SK-MEL-5 (cell line): Measurements from ENCODE around the gene GABBR2. TPM values are rescaled to one million over a fixed set of nuclear protein-coding genes. Genes with fewer than 3 reads are reported as not detected.

ENCODE experiments used
- DNase-seq: peaks from one replicate; pipeline ENCODE4 v3.0.0-alpha.2; 2016; ENCODE audit warnings: low read depth, low spot score
- in situ Hi-C: cut with HindIII; loops from 2 replicates; pipeline ENCODE4 v1.10.0; 2016; ENCODE audit warnings: low sequenced_read_pairs, high pct_unique_total_duplicates, low pct_unique_long_range_greater_than_20kb
- total RNA-seq: library from RNA; depleted of rRNA; stranded (reverse); fragments of >200 nt; shearing (Covaris generic); gene quantifications from 2 replicates; pipeline ENCODE4 v1.2.3, GENCODE V29; 2014

GABBR2 gene
- total RNA-seq, 1 experiment from 2014 or later: 0.50 TPM

GRCh38 chr9:98401140-98402018, 307.4 kb downstream of the GABBR2 start:
- DNase-seq: peak; percentile 20
- in situ Hi-C loops: no loop called here

GRCh38 chr9:98399950-98400683, 308.6 kb downstream of the GABBR2 start:
- in situ Hi-C loops: no loop called here
- no peak for DNase-seq

GRCh38 chr9:98396656-98397055, 312.1 kb downstream of the GABBR2 start:
- no peak for DNase-seq
- in situ Hi-C loops: no loop called here

GRCh38 chr9:98396236-98396635, 312.5 kb downstream of the GABBR2 start:
- in situ Hi-C loops: no loop called here
- DNase-seq: no peak

- in situ Hi-C loops: no loop called here
- DNase-seq: no peak
These were observed 316.9 kb downstream of the GABBR2 start for GRCh38 chr9:98391867-98392266.

- in situ Hi-C loops: no loop called here
- no peak for DNase-seq
These were observed 317.3 kb downstream of the GABBR2 start for GRCh38 chr9:98391406-98391805.

GRCh38 chr9:98385751-98386150, 323.0 kb downstream of the GABBR2 start:
- in situ Hi-C loops: no loop called here
- no peak for DNase-seq

GRCh38 chr9:98383758-98384157, 325.0 kb downstream of the GABBR2 start:
- DNase-seq: peak; percentile 38

GRCh38 chr9:98381311-98382103, 327.2 kb downstream of the GABBR2 start:
- no peak for DNase-seq
- in situ Hi-C loops: no loop called here

More at GRCh38 chr9:98383758-98384157, 325.0 kb downstream of the GABBR2 start:
- in situ Hi-C loops: no loop called here

- in situ Hi-C loops: no loop called here
- no peak for DNase-seq
These were observed 328.6 kb downstream of the GABBR2 start for GRCh38 chr9:98380065-98380681.

- in situ Hi-C loops: no loop called here
These were observed 329.2 kb downstream of the GABBR2 start for GRCh38 chr9:98379572-98379971.

GRCh38 chr9:98378794-98379193, 329.9 kb downstream of the GABBR2 start:
- no peak for DNase-seq
- in situ Hi-C loops: no loop called here

More at GRCh38 chr9:98379572-98379971, 329.2 kb downstream of the GABBR2 start:
- no peak for DNase-seq

- in situ Hi-C loops: no loop called here
- no peak for DNase-seq
These were observed 330.4 kb downstream of the GABBR2 start for GRCh38 chr9:98378206-98378780.

- no peak for DNase-seq
- in situ Hi-C loops: no loop called here
These were observed 333.5 kb downstream of the GABBR2 start for GRCh38 chr9:98375138-98375726.

- in situ Hi-C loops: no loop called here
- DNase-seq: no peak
These were observed 334.2 kb downstream of the GABBR2 start for GRCh38 chr9:98374385-98375051.

- in situ Hi-C loops: no loop called here
- no peak for DNase-seq
These were observed 335.1 kb downstream of the GABBR2 start for GRCh38 chr9:98373609-98374008.
